Fibroblast of gingiva (primary cell): ENCODE measurements around the gene MTF1.

Experiments used
- DNase-seq: peaks from one replicate; pipeline ENCODE4 v3.0.0-alpha.2; 2011; ENCODE audit warnings: low read depth

Gene MTF1

GRCh38 chr1:37867784-37868183 lies 8.4 kb upstream of the MTF1 start:
- no peak for DNase-seq

- DNase-seq, result no peak
These were observed 7.1 kb upstream of the MTF1 start for GRCh38 chr1:37866491-37866890.

GRCh38 chr1:37865348-37866120 lies 6.1 kb upstream of the MTF1 start:
- DNase-seq, result no peak

GRCh38 chr1:37862330-37862729 lies 2.9 kb upstream of the MTF1 start:
- peak; percentile 5 for DNase-seq

- no peak for DNase-seq
These were observed 1.8 kb upstream of the MTF1 start for GRCh38 chr1:37861151-37861550.

GRCh38 chr1:37860346-37860666 lies 914 bp upstream of the MTF1 start:
- DNase-seq, result no peak

GRCh38 chr1:37858931-37859506 lies 373 bp downstream of the MTF1 start:
- DNase-seq, result peak; percentile 36

GRCh38 chr1:37854406-37854805 lies 5.0 kb downstream of the MTF1 start:
- DNase-seq, result no peak

GRCh38 chr1:37853157-37853556 lies 6.2 kb downstream of the MTF1 start:
- no peak for DNase-seq

GRCh38 chr1:37851782-37852210 lies 7.6 kb downstream of the MTF1 start:
- peak; percentile 26 for DNase-seq

- no peak for DNase-seq
These were observed 8.1 kb downstream of the MTF1 start for GRCh38 chr1:37851262-37851661.

- peak; percentile 67 for DNase-seq
These were observed 8.9 kb downstream of the MTF1 start for GRCh38 chr1:37850352-37850955.

- DNase-seq, result no peak
These were observed 9.9 kb downstream of the MTF1 start for GRCh38 chr1:37849480-37849879.

GRCh38 chr1:37846647-37847339 lies 12.6 kb downstream of the MTF1 start:
- DNase-seq, result no peak

- peak; percentile 41 for DNase-seq
These were observed 13.6 kb downstream of the MTF1 start for GRCh38 chr1:37845786-37846185.

- DNase-seq, result no peak
These were observed 14.2 kb downstream of the MTF1 start for GRCh38 chr1:37845049-37845646.

- DNase-seq, result no peak
These were observed 14.9 kb downstream of the MTF1 start for GRCh38 chr1:37844536-37844935.

- no peak for DNase-seq
These were observed 17.7 kb downstream of the MTF1 start for GRCh38 chr1:37841652-37842051.

GRCh38 chr1:37840711-37841110 lies 18.7 kb downstream of the MTF1 start:
- no peak for DNase-seq

GRCh38 chr1:37839676-37840075 lies 19.7 kb downstream of the MTF1 start:
- DNase-seq, result no peak

GRCh38 chr1:37836788-37837187 lies 22.6 kb downstream of the MTF1 start:
- no peak for DNase-seq

- no peak for DNase-seq
These were observed 27.6 kb downstream of the MTF1 start for GRCh38 chr1:37831809-37832208.

GRCh38 chr1:37831109-37831508 lies 28.3 kb downstream of the MTF1 start:
- DNase-seq, result no peak
